PC-3 (cell line): ENCODE measurements around the gene CD19. TPM values are rescaled to one million over a fixed set of nuclear protein-coding genes. Genes with fewer than 3 reads are reported as not detected.
"Not testable (repeated sequence)": the region's sequence is repeated elsewhere in the genome, so short reads cannot be mapped to it uniquely, and the experiment has no call there.

Experiments
- ATAC-seq: fragments of 200-7000 bp; cut with Tn5 transposase; 2 replicates; pipeline ENCODE4 v1.9.1; 2020; ENCODE audit warnings: mild to moderate bottlenecking, moderate library complexity
- BruUV-seq: library from RNA; stranded (reverse); fragments of 400-500 nt; replicated peaks from 2 replicates; lab custom pipeline; 2021; lab: Mats Ljungman, UMichigan
- CTCF ChIA-PET: fragments of 300-600 bp; sonication (Branson Sonifier 250); formaldehyde crosslinking; loops from one replicate; lab custom pipeline; 2022; ENCODE audit warnings: antibody characterized with exemption; lab: Charles Lee
- POLR2A ChIA-PET: fragments of 300-600 bp; sonication (Branson Sonifier 250); formaldehyde crosslinking; loops from one replicate; lab custom pipeline; 2022; ENCODE audit warnings: antibody characterized with exemption; ENCODE audit not compliant: unreplicated experiment; lab: Charles Lee
- DNase-seq: peaks from one replicate; pipeline ENCODE4 v3.0.0-alpha.2; 2015
- H2AFZ ChIP-seq: fragments of 300-600 bp; sonication (generic); 2 replicates; pipeline ENCODE4 v1.6.0; 2016; ENCODE audit warnings: antibody characterized with exemption, low read length
- H3F3A ChIP-seq: fragments of 300-600 bp; sonication (generic); one replicate; pipeline ENCODE4 v1.6.0; 2017; ENCODE audit warnings: antibody characterized with exemption, low read length, control low read depth, mild to moderate bottlenecking; ENCODE audit not compliant: unreplicated experiment
- H3K27ac ChIP-seq: fragments of 300-600 bp; sonication (generic); 2 replicates; pipeline ENCODE4 v1.5.1; 2016; ENCODE audit warnings: mild to moderate bottlenecking, low read length
- H3K27me3 ChIP-seq: fragments of 300-600 bp; sonication (generic); 2 replicates; pipeline ENCODE4 v1.6.1; 2016; ENCODE audit warnings: low read length, mixed read lengths
- H3K36me3 ChIP-seq: fragments of 300-600 bp; sonication (generic); 2 replicates; pipeline ENCODE4 v1.6.1; 2016; ENCODE audit warnings: low read depth, mixed run types, low read length, mixed read lengths
- H3K4me1 ChIP-seq: fragments of 300-600 bp; sonication (generic); 2 replicates; pipeline ENCODE4 v1.5.1; 2016; ENCODE audit warnings: low read length; ENCODE audit not compliant: insufficient read depth
- H3K4me2 ChIP-seq: fragments of 300-600 bp; sonication (generic); 2 replicates; pipeline ENCODE4 v1.6.0; 2016; ENCODE audit warnings: low read length
- H3K4me3 ChIP-seq: fragments of 300-600 bp; sonication (generic); 2 replicates; pipeline ENCODE4 v1.5.1; 2016; ENCODE audit warnings: mild to moderate bottlenecking, low read length, mixed read lengths
- H3K79me2 ChIP-seq: fragments of 300-600 bp; sonication (generic); 2 replicates; pipeline ENCODE4 v1.6.1; 2017; ENCODE audit warnings: low read length, mixed read lengths
- H3K9ac ChIP-seq: fragments of 300-600 bp; sonication (generic); 2 replicates; pipeline ENCODE4 v1.6.0; 2016; ENCODE audit warnings: mild to moderate bottlenecking, low read length
- H3K9me2 ChIP-seq: fragments of 300-600 bp; sonication (generic); replicated peaks from 2 replicates; pipeline ENCODE4 v1.6.1; 2016; ENCODE audit warnings: mixed run types, low read length, mixed read lengths
- H3K9me3 ChIP-seq: fragments of 300-600 bp; sonication (generic); 2 replicates; pipeline ENCODE4 v1.6.1; 2016; ENCODE audit warnings: low read length, mixed read lengths
- H4K20me1 ChIP-seq: fragments of 300-600 bp; sonication (generic); 2 replicates; pipeline ENCODE4 v1.6.1; 2016; ENCODE audit warnings: low read length, mixed read lengths
- EZH2 ChIP-seq: fragments of 300-600 bp; sonication (generic); IDR thresholded peaks from one replicate; pipeline ENCODE4 v1.6.1; 2017; ENCODE audit warnings: antibody characterized with exemption, mild to moderate bottlenecking, low read length; ENCODE audit not compliant: unreplicated experiment
- EZH2phosphoT487 ChIP-seq: fragments of 300-600 bp; sonication (generic); IDR thresholded peaks from 2 replicates; pipeline ENCODE4 v1.6.1; 2018; ENCODE audit warnings: mild to moderate bottlenecking, antibody characterized with exemption, low read length, borderline replicate concordance
- intact Hi-C: fragments of 100-400 bp; cut with micrococcal nuclease; formaldehyde crosslinking; loops from 2 replicates; pipeline ENCODE4 v1.9.0; 2023
- total RNA-seq: library from RNA; depleted of rRNA; stranded (reverse); fragments of >200 nt; gene quantifications from 2 replicates; pipeline ENCODE4 v1.2.3, GENCODE V29; 2014
- TF ChIP-seq, protein P1 (sequence below): fragments of 300-600 bp; sonication (generic); conservative IDR thresholded peaks from 2 replicates; pipeline ENCODE4 v1.5.1; 2017; ENCODE audit warnings: antibody characterized with exemption, low read depth, mild to moderate bottlenecking, low read length

The CD19 gene
- total RNA-seq, 1 experiment from 2014 or later = not detected

DNA sequence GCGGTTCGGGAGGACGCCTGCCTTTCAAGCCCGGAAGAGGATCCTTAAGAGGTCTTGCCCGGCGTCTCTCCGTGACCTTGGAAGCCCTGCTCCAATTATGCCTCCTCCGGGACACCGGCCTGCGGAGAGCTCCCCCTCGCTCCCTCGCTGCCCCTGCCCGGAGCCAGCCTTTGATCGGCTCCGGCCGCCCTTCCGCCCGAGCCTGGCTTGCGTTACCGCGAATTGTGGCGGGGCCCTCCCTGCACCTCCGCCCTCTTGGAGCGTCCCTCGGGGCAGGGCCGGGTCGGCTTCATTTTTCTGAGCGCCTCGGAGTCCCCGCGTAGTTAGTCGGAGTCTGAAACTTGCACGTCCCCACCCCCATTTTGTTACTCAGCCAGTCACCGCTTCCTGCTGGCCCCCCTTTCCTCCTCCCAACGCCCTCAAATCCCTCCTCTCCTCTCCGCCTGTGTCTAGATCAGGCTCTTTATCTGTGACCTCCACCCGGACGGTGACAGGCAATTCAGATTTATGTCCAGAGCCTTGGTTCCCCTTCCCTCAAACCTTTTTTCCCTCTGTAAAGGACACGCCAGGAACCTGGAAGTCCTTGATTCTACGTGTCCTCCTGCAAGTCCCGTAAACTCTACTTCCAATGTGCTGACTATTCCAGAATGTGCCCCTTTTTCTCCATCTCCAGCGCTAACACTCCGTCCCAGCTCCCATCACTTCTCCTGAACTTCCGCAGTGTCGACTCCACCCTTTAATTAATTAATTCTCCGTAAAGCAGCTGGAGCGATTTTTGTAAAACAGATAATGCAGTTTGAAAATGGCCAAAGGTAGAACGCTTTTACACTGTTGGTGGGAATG is 6.2 kb upstream of the CD19 start:
- peak overlapping the region; percentile 89 for H3K27ac ChIP-seq
- peak; percentile 55 for ATAC-seq
- ChIA-PET POLR2A (no interaction called here), CTCF (no interaction called here)
- no peaks in the 10 kb centered on the region for H3K36me3 ChIP-seq
- H2AFZ ChIP-seq = peak overlapping the region; percentile 95
- peaks cover 15% of the 10 kb centered on the region; the same call in 1 of the 2 replicates for H3K79me2 ChIP-seq
- H3K9ac ChIP-seq = peak overlapping the region; percentile 94
- no peaks in the 10 kb centered on the region for H3F3A ChIP-seq
- no peaks in the 10 kb centered on the region for H3K27me3 ChIP-seq
- H3K9me2 ChIP-seq = no peaks in the 10 kb centered on the region
- BruUV-seq = TSS peak; percentile 74
- TF ChIP-seq EZH2phosphoT487 (no peak), EZH2 (no peak)
- intact Hi-C loops = no loop called here
- H3K4me1 ChIP-seq = peaks cover 10% of the 10 kb centered on the region; the same call in 1 of the 2 replicates
- H4K20me1 ChIP-seq = no peaks in the 10 kb centered on the region
- DNase-seq = peak; percentile 58
- peak overlapping the region; percentile 80 for H3K4me3 ChIP-seq
- no peaks in the 10 kb centered on the region for H3K9me3 ChIP-seq
- H3K4me2 ChIP-seq = peak overlapping the region; percentile 98

DNA sequence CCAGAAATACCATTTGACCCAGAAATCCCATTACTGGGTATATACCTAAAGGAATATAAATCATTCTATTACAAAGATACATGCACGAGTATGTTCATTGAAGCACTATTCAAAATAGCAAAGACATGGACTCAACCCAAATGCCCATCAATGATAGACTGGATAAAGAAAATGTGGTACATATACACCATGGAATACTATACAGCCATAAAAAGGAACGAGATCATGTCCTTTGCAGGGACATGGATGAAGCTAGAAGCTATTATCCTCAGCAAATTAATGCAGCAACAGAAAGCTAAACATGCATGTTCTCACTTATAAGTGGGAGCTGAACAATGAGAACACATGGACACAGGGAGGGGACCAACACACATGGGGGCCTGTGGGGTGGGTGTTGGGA is 5.5 kb upstream of the CD19 start:
- H3K9me2 ChIP-seq, CTCF ChIA-PET, H2AFZ ChIP-seq, POLR2A ChIA-PET, H3K36me3 ChIP-seq, H4K20me1 ChIP-seq, H3F3A ChIP-seq, DNase-seq, H3K27ac ChIP-seq, H3K9ac ChIP-seq, intact Hi-C loops, H3K9me3 ChIP-seq, H3K27me3 ChIP-seq, BruUV-seq, ATAC-seq: not testable (repeated sequence)
- Histone ChIP-seq H3K79me2 (peaks cover 15% of the 10 kb centered on the region; the same call in 1 of the 2 replicates), H3K4me1 (peaks cover 10% of the 10 kb centered on the region; the same call in 1 of the 2 replicates), H3K4me2 (peak overlapping the region; percentile 98; the same call in 1 of the 2 replicates), H3K4me3 (peak overlapping the region; percentile 80)

DNA sequence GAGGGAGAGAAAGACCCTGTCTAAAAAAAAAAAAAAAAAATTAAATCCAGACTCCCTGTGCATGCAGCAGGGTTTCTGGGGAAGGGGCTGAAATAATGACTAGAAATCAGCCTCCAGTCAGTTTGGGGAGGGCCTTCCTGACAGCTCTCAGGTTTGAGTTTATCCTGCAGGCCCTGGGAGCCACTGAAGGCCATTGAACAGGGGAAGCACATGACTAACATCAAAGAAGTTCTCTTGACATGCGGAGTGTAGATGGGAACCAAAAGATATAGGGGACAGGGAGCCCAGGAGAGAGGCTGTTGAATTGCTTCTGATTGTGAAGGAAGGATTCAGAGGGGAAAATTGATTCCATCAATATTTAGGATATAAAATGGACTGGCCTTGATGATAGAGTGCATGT is 4.0 kb upstream of the CD19 start:
- peaks cover 14% of the 10 kb centered on the region; the same call in 1 of the 2 replicates for H3K79me2 ChIP-seq
- no peak for DNase-seq
- CTCF ChIA-PET = no interaction called here
- no peaks in the 10 kb centered on the region for H3K27me3 ChIP-seq
- peaks cover 10% of the 10 kb centered on the region; the same call in 1 of the 2 replicates for H3K4me1 ChIP-seq
- no peak for ATAC-seq
- H3K4me3 ChIP-seq = no peak overlapping the region
- BruUV-seq = no TSS peak
- no peak overlapping the region for H2AFZ ChIP-seq
- H3K9me3 ChIP-seq = no peaks in the 10 kb centered on the region
- intact Hi-C loops = no loop called here
- H4K20me1 ChIP-seq = no peaks in the 10 kb centered on the region
- POLR2A ChIA-PET = no interaction called here
- no peak overlapping the region for H3K4me2 ChIP-seq
- no peaks in the 10 kb centered on the region for H3K36me3 ChIP-seq
- no peaks in the 10 kb centered on the region for H3F3A ChIP-seq
- TF ChIP-seq EZH2phosphoT487 (no peak), EZH2 (no peak)
- TF ChIP-seq, protein P1, sequence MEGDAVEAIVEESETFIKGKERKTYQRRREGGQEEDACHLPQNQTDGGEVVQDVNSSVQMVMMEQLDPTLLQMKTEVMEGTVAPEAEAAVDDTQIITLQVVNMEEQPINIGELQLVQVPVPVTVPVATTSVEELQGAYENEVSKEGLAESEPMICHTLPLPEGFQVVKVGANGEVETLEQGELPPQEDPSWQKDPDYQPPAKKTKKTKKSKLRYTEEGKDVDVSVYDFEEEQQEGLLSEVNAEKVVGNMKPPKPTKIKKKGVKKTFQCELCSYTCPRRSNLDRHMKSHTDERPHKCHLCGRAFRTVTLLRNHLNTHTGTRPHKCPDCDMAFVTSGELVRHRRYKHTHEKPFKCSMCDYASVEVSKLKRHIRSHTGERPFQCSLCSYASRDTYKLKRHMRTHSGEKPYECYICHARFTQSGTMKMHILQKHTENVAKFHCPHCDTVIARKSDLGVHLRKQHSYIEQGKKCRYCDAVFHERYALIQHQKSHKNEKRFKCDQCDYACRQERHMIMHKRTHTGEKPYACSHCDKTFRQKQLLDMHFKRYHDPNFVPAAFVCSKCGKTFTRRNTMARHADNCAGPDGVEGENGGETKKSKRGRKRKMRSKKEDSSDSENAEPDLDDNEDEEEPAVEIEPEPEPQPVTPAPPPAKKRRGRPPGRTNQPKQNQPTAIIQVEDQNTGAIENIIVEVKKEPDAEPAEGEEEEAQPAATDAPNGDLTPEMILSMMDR = no peak
- no peak overlapping the region for H3K9ac ChIP-seq
- no peak overlapping the region for H3K27ac ChIP-seq
- H3K9me2 ChIP-seq = no peaks in the 10 kb centered on the region
